ENCODE results near the gene LDLR. TPM values are rescaled to one million over a fixed set of nuclear protein-coding genes. Genes with fewer than 3 reads are reported as not detected.

The LDLR gene
- total and polyA plus RNA-seq, 2 donors (not counting 1 experiment from before 2014, with no cell fraction given) = 1.8 to 4.8 TPM

DNA sequence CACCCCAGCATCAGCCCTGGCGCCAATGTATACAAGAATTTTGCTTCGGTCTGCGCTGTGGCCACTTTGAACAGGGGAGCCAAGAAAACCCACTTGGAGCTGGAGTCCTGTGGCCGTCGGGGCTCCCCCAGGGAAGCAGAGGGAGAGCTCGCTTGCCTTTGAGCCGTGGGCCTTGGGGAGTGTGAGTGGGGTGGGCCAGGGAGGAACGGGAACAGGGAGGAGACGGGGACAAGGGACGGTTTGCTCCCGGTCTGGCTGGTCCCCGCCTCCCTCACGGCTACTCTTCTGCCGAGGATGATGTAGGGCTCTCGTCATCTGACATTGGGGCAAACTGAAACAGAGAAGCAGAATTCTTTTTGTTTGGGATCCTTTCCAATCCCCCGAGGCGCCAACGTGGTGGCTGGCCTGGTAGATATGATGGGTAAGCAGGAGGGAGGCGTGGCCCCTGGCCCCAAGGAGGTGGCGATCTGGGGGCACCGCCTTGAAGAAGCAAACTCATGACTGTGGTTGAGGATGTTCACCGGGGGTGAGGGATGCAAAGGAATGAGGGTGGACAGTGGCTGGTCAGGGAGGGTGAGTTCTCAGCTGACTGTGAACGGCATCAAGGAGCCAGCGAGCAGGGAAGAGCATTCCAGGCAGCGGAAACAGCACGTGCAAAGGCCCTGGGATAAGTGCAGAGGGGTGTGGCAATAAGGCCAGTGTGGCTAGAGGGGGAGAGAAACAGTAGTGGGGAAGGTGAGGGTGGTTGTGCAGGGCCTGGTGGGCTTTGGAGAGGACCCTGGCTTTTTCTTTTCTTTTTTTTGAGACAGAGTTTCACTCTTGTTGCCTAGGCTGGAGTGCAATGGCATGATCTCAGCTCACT is 77.2 kb downstream of the LDLR start:
- H3K27ac ChIP-seq (ENCODE audit: low read length in 2 of 2) = no peak overlapping the region
- H3K9ac ChIP-seq (ENCODE audit: low read length) = no peak overlapping the region
- TF ChIP-seq, protein P1, sequence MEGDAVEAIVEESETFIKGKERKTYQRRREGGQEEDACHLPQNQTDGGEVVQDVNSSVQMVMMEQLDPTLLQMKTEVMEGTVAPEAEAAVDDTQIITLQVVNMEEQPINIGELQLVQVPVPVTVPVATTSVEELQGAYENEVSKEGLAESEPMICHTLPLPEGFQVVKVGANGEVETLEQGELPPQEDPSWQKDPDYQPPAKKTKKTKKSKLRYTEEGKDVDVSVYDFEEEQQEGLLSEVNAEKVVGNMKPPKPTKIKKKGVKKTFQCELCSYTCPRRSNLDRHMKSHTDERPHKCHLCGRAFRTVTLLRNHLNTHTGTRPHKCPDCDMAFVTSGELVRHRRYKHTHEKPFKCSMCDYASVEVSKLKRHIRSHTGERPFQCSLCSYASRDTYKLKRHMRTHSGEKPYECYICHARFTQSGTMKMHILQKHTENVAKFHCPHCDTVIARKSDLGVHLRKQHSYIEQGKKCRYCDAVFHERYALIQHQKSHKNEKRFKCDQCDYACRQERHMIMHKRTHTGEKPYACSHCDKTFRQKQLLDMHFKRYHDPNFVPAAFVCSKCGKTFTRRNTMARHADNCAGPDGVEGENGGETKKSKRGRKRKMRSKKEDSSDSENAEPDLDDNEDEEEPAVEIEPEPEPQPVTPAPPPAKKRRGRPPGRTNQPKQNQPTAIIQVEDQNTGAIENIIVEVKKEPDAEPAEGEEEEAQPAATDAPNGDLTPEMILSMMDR (IDR thresholded peaks at IDR 0.05) = no peak
- no peak for TF ChIP-seq EZH2 (IDR thresholded peaks at IDR 0.05; ENCODE audit: borderline replicate concordance, insufficient read depth, low read depth, low read length, poor library complexity, severe bottlenecking)
- H2AFZ ChIP-seq (ENCODE audit: insufficient read depth, low read depth, low read length, poor library complexity, severe bottlenecking) = no peak overlapping the region
- no peaks in the 10 kb centered on the region for H3K79me2 ChIP-seq (ENCODE audit: control insufficient read depth, insufficient read depth, low read length)
- H3K27me3 ChIP-seq (replicated peaks in 1 of 4; ENCODE audit: control extremely low read depth in 1 of 4, control insufficient read depth in 3 of 4, insufficient read depth in 4 of 4, low read length in 3 of 4) = no peaks in the 10 kb centered on the region
- no peaks in the 10 kb centered on the region for H4K20me1 ChIP-seq (ENCODE audit: control insufficient read depth, insufficient read depth, low read length, poor library complexity, severe bottlenecking)
- no peak overlapping the region for H3K4me2 ChIP-seq (replicated peaks; ENCODE audit: low read depth, low read length, poor library complexity, severe bottlenecking)
- ChIA-PET CTCF (interaction anchor here (1.2 kb wide), 1 partner anchor 40 kb away, joined by 5 read pairs; no protein-coding TSS in a partner anchor), POLR2A (no interaction called here)
- H3K36me3 ChIP-seq (replicated peaks in 1 of 2; ENCODE audit: control extremely low read depth in 1 of 2, control insufficient read depth in 1 of 2, extremely low read depth in 1 of 2, insufficient read depth in 2 of 2, low read length in 1 of 2) = no peaks in the 10 kb centered on the region
- Mint-ChIP-seq H3K4me1 (no peaks in the 10 kb centered on the region), H3K4me3 (no peak overlapping the region), H3K27me3 (peaks cover 3% of the 10 kb centered on the region), H3K9me3 (ENCODE audit: insufficient read depth) (no peaks in the 10 kb centered on the region), H3K27ac (no peak overlapping the region)
- no peaks in the 10 kb centered on the region for H3K4me1 ChIP-seq (ENCODE audit: control insufficient read depth in 2 of 2, insufficient read depth in 2 of 2, low read length in 2 of 2)
- no peak overlapping the region for H3K4me3 ChIP-seq (ENCODE audit: control extremely low read depth in 1 of 5, extremely low read depth in 1 of 5, insufficient read depth in 1 of 5, low read depth in 2 of 5, low read length in 4 of 5)
- DNase-seq (no peak), ATAC-seq (ENCODE audit: low read depth) (no peak)
- 92% methylated on average over 25 of the region's 26 CpGs for WGBS (ENCODE audit: insufficient coverage)
- H3K9me3 ChIP-seq (ENCODE audit: control extremely low read depth in 1 of 3, control insufficient read depth in 2 of 3, insufficient read depth in 1 of 3, low read length in 2 of 3) = peaks cover 0 to 4% (median 0%) of the 10 kb centered on the region in 3 donors
- intact Hi-C loops (cut with micrococcal nuclease) = no loop called here

DNA sequence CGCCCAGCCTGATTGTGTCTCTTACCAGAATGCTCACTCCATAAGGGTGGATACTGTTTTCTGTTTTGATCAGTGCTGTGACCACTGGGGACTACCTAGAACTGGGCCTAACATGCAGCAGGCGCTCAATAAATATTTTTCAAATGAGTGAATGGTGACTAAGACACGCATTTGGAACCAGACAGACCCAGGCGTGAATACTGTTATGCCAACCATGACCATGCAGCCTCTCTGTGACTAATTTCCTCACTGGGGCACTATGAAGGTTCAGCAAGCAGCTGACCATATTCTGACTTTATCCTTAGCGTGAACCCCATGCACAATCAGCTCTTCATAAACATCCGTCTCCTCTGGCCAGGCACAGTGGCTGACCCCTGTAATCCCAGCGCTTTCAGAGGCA is 79.3 kb downstream of the LDLR start:
- Histone ChIP-seq H3K9me3 (ENCODE audit: control extremely low read depth in 1 of 3, control insufficient read depth in 2 of 3, insufficient read depth in 1 of 3, low read length in 2 of 3) (peaks cover 0 to 4% (median 0%) of the 10 kb centered on the region in 3 donors), H3K79me2 (ENCODE audit: control insufficient read depth, insufficient read depth, low read length) (no peaks in the 10 kb centered on the region), H4K20me1 (ENCODE audit: control insufficient read depth, insufficient read depth, low read length, poor library complexity, severe bottlenecking) (no peaks in the 10 kb centered on the region), H3K4me2 (replicated peaks; ENCODE audit: low read depth, low read length, poor library complexity, severe bottlenecking) (no peak overlapping the region), H3K27me3 (replicated peaks in 1 of 4; ENCODE audit: control extremely low read depth in 1 of 4, control insufficient read depth in 3 of 4, insufficient read depth in 4 of 4, low read length in 3 of 4) (no peaks in the 10 kb centered on the region), H3K9ac (ENCODE audit: low read length) (no peak overlapping the region), H3K27ac (ENCODE audit: low read length in 2 of 2) (no peak overlapping the region), H2AFZ (ENCODE audit: insufficient read depth, low read depth, low read length, poor library complexity, severe bottlenecking) (no peak overlapping the region), H3K4me1 (ENCODE audit: control insufficient read depth in 2 of 2, insufficient read depth in 2 of 2, low read length in 2 of 2) (no peaks in the 10 kb centered on the region), H3K36me3 (replicated peaks in 1 of 2; ENCODE audit: control extremely low read depth in 1 of 2, control insufficient read depth in 1 of 2, extremely low read depth in 1 of 2, insufficient read depth in 2 of 2, low read length in 1 of 2) (no peaks in the 10 kb centered on the region), H3K4me3 (ENCODE audit: control extremely low read depth in 1 of 5, extremely low read depth in 1 of 5, insufficient read depth in 1 of 5, low read depth in 2 of 5, low read length in 4 of 5) (no peak overlapping the region)
- ChIA-PET POLR2A (no interaction called here), CTCF (interaction anchor here (1.1 kb wide), 1 partner anchor 133 kb away, joined by 4 read pairs; no protein-coding TSS in a partner anchor)
- Mint-ChIP-seq H3K27ac (no peak overlapping the region), H3K4me3 (no peak overlapping the region), H3K27me3 (peaks cover 3% of the 10 kb centered on the region), H3K4me1 (no peaks in the 10 kb centered on the region), H3K9me3 (ENCODE audit: insufficient read depth) (no peaks in the 10 kb centered on the region)
- 73% methylated on average over 6 of the region's 7 CpGs for whole genome bisulfite sequencing (ENCODE audit: insufficient coverage)
- intact Hi-C loops (cut with micrococcal nuclease) = no loop called here
- ATAC-seq (ENCODE audit: low read depth) (no peak), DNase-seq (no peak)
- TF ChIP-seq, protein P1 (IDR thresholded peaks at IDR 0.05) = no peak
- TF ChIP-seq EZH2 (IDR thresholded peaks at IDR 0.05; ENCODE audit: borderline replicate concordance, insufficient read depth, low read depth, low read length, poor library complexity, severe bottlenecking) = no peak
